ENCODE data around the gene STAG2. TPM values are rescaled to one million over a fixed set of nuclear protein-coding genes. Genes with fewer than 3 reads are reported as not detected.

The STAG2 gene
- total RNA-seq, 2 donors from 2014 or later, result 73.7 to 130 TPM

- Histone ChIP-seq H3K27me3 (ENCODE audit: control insufficient read depth, insufficient read depth, low read length, poor library complexity, severe bottlenecking) (no peaks in the 10 kb centered on the region), H3K9me3 (ENCODE audit: control insufficient read depth, low read length) (no peaks in the 10 kb centered on the region), H3K4me3 (ENCODE audit: low read length) (no peak overlapping the region), H3K36me3 (ENCODE audit: control insufficient read depth, insufficient read depth, low read length) (no peaks in the 10 kb centered on the region), H3K4me1 (ENCODE audit: control insufficient read depth, insufficient read depth, low read length) (no peaks in the 10 kb centered on the region), H3K9ac (ENCODE audit: extremely low read depth, low read length, poor library complexity, severe bottlenecking) (no peak overlapping the region), H3K27ac (ENCODE audit: low read depth, low read length) (no peak overlapping the region)
- no peak overlapping the region for H3K27ac Mint-ChIP-seq
- no peak overlapping the region for H3K4me3 Mint-ChIP-seq
- H3K27me3 Mint-ChIP-seq (ENCODE audit: insufficient read depth), result no peaks in the 10 kb centered on the region
- no peaks in the 10 kb centered on the region for H3K36me3 Mint-ChIP-seq (ENCODE audit: low read depth)
- WGBS, 2 experiments (ENCODE audit: insufficient coverage in 1 of 2, insufficient read length in 1 of 2), result 100% methylated on average over 2 of the region's 2 CpGs; no CpG with 5 or more reads in 1 of the 2 experiments
- DNase-seq, result no peak
- H3K9me3 Mint-ChIP-seq, result peaks cover 24% of the 10 kb centered on the region
- no peaks in the 10 kb centered on the region for H3K4me1 Mint-ChIP-seq
- TF ChIP-seq CTCF (conservative IDR thresholded peaks at IDR 0.05), result no peak
These were observed 11.7 kb upstream of the STAG2 start for GRCh38 chrX:123949846-123950245.

- TF ChIP-seq CTCF (conservative IDR thresholded peaks at IDR 0.05), result no peak
These were observed 2.0 kb upstream of the STAG2 start for GRCh38 chrX:123959281-123960063.

GRCh38 chrX:123960956-123961267, 594 bp upstream of the STAG2 start:
- Histone ChIP-seq H3K4me3 (ENCODE audit: low read length) (peak overlapping the region; percentile 95), H3K27me3 (ENCODE audit: control insufficient read depth, insufficient read depth, low read length, poor library complexity, severe bottlenecking) (no peaks in the 10 kb centered on the region), H3K36me3 (ENCODE audit: control insufficient read depth, insufficient read depth, low read length) (no peaks in the 10 kb centered on the region), H3K4me1 (ENCODE audit: control insufficient read depth, insufficient read depth, low read length) (no peaks in the 10 kb centered on the region), H3K9me3 (ENCODE audit: control insufficient read depth, low read length) (no peaks in the 10 kb centered on the region), H3K27ac (ENCODE audit: low read depth, low read length) (peak overlapping the region; percentile 99), H3K9ac (ENCODE audit: extremely low read depth, low read length, poor library complexity, severe bottlenecking) (peak overlapping the region; percentile 99)
- Mint-ChIP-seq H3K9me3 (peaks cover 11% of the 10 kb centered on the region), H3K4me3 (peak overlapping the region; percentile 98), H3K36me3 (ENCODE audit: low read depth) (peaks cover 4% of the 10 kb centered on the region), H3K4me1 (peaks cover 12% of the 10 kb centered on the region), H3K27me3 (ENCODE audit: insufficient read depth) (peaks cover 2% of the 10 kb centered on the region), H3K27ac (peak overlapping the region; percentile 100)
- TF ChIP-seq CTCF (conservative IDR thresholded peaks at IDR 0.05), result no peak
- WGBS, 2 experiments (ENCODE audit: insufficient coverage in 1 of 2, insufficient read length in 1 of 2), result 0% methylated on average over 12 of the region's 13 CpGs; no CpG with 5 or more reads in 1 of the 2 experiments
- DNase-seq, result no peak

More at GRCh38 chrX:123959281-123960063, 2.0 kb upstream of the STAG2 start:
- peak overlapping the region; percentile 88 for H3K4me3 ChIP-seq (ENCODE audit: low read length)
- Mint-ChIP-seq H3K27me3 (ENCODE audit: insufficient read depth) (peaks cover 2% of the 10 kb centered on the region), H3K9me3 (peaks cover 11% of the 10 kb centered on the region), H3K36me3 (ENCODE audit: low read depth) (no peaks in the 10 kb centered on the region), H3K4me3 (peak overlapping the region; percentile 98), H3K4me1 (peaks cover 10% of the 10 kb centered on the region), H3K27ac (peak overlapping the region; percentile 100)
- peak overlapping the region; percentile 76 for H3K27ac ChIP-seq (ENCODE audit: low read depth, low read length)
- peak overlapping the region; percentile 80 for H3K9ac ChIP-seq (ENCODE audit: extremely low read depth, low read length, poor library complexity, severe bottlenecking)
- no peaks in the 10 kb centered on the region for H3K36me3 ChIP-seq (ENCODE audit: control insufficient read depth, insufficient read depth, low read length)
- H3K27me3 ChIP-seq (ENCODE audit: control insufficient read depth, insufficient read depth, low read length, poor library complexity, severe bottlenecking), result no peaks in the 10 kb centered on the region
- H3K4me1 ChIP-seq (ENCODE audit: control insufficient read depth, insufficient read depth, low read length), result no peaks in the 10 kb centered on the region
- DNase-seq, result no peak
- no peaks in the 10 kb centered on the region for H3K9me3 ChIP-seq (ENCODE audit: control insufficient read depth, low read length)
- WGBS, 2 experiments (ENCODE audit: insufficient coverage in 1 of 2, insufficient read length in 1 of 2), result 2 to 11% methylated on average over 7 to 35 of the region's 35 CpGs
